Cortex of kidney (tissue), 1 donor: ENCODE measurements around the gene TLCD3B.

Experiments
- DNase-seq: peaks from one replicate; lab custom pipeline; 2025; lab: John Stamatoyannopoulos, UW

Gene TLCD3B, protein sequence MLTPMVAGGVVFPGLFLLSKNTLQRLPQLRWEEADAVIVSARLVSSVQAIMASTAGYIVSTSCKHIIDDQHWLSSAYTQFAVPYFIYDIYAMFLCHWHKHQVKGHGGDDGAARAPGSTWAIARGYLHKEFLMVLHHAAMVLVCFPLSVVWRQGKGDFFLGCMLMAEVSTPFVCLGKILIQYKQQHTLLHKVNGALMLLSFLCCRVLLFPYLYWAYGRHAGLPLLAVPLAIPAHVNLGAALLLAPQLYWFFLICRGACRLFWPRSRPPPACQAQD

GRCh38 chr16:30030841-30031413, at the start of gene TLCD3B:
Gene TLCD3B (minus strand): TSS chr16:30031271. CDS start chr16:30030527, 744 bp downstream.
- DNase-seq = no peak

GRCh38 chr16:30079480-30079879, 48.4 kb upstream of the TLCD3B start:
- DNase-seq = no peak

- DNase-seq = no peak
These were observed 47.7 kb upstream of the TLCD3B start for GRCh38 chr16:30078744-30079143.

DNA sequence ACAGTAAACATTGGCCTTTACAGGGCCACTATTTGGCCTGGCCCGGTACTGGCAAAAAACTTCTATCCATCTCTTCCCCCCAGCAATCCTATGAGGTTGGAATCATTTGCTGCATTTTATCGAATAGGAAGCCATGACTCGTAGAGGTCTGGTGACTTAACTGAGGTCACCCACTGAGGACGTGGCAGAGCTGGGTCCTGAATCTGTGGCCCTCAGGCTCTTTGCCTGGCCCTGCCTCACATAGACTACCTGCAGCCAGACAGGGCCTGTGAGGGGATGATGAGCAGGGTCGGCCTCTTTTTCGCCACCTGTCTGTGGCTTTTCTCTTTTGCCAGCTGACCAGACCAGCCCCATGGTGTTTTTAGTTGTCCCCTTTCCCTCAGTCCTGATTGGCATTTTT, 46.6 kb upstream of the TLCD3B start:
- DNase-seq = no peak

DNA sequence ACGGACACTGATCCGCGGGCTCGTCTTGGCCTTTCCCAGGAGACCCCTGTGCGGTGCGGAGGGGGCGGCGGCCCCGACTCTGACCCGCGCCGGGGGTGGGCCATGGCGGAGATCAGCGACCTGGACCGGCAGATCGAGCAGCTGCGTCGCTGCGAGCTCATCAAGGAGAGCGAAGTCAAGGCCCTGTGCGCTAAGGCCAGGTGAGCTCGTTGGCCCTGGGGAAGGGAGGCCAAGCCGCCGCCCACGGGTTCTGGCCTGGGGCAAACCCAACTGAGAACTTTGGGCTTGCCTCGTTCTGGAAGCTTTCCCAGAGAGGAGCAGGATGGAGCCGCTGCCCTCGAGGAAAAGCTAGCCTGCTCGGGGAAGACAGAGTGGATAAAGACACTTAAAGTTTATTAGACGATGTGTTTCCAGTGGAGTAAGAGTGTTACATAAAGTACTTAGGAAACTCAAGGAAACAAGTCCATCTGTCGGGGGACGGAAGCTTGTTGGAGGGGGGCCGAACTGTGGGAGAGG, 45.3 kb upstream of the TLCD3B start:
- no peak for DNase-seq

DNA sequence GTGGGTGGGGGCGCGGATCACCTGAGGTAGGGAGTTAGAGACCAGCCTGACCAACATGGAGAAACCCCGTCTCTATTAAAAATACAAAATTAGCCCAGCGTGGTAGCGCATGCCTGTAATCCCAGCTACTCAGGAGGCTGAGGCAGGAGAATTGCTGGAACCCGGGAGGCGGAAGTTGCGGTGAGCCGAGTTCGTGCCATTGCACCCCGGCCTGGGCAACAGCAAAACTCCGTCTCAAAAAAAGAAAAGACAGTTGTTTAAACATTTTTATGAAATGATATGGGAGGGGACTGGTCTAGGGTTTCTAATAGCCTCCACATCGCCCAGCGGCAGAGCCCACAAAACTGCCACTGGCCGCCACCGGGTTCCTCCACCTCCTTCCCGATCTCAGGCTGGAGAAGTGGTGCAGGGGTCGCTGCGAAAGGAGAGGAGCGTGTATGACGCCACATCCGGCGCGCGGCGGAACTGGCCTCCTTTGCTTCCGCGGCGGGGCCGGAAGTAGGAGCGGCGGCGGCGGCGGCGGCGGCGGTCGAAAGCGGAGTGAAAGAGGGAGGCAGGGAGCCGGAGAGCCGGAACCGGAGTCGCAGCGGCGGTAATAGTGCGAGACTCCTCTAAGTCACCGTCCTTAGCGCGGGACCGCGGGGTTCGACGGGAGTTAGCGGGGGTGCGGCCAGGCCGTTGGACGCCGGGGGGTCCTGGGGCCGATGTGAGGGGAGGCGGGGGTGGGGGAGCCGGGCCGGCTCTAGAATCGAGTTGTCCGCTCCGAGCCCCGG, 44.6 kb upstream of the TLCD3B start, which contains the start of gene PPP4C:
Gene PPP4C, plus strand, starts transcription at position 492 of the 773 bp plus-strand sequence. CDS start 384 bp downstream, outside the sequence.
- no peak for DNase-seq

DNA sequence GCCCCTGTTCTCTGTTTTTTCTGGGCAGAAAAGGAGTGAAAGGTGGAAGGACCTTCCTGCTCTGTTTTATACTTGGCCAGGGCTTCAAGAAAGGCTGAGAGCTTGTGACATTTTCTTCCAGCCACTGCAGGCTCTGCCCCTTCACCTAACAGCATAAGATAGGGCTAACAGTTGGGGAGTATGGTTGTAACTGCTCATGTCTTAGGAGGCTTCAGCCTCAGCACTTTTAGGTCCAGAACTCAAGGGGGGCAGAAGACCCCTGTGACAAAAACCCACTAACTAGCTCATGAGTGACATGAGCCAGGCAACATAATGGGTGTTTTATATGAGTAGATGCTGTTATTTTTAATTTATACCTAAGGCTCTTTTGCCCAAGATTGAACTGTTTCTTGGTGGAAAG, 39.4 kb upstream of the TLCD3B start:
- DNase-seq = no peak

GRCh38 chr16:30069611-30070462, 38.8 kb upstream of the TLCD3B start:
- no peak for DNase-seq

DNA sequence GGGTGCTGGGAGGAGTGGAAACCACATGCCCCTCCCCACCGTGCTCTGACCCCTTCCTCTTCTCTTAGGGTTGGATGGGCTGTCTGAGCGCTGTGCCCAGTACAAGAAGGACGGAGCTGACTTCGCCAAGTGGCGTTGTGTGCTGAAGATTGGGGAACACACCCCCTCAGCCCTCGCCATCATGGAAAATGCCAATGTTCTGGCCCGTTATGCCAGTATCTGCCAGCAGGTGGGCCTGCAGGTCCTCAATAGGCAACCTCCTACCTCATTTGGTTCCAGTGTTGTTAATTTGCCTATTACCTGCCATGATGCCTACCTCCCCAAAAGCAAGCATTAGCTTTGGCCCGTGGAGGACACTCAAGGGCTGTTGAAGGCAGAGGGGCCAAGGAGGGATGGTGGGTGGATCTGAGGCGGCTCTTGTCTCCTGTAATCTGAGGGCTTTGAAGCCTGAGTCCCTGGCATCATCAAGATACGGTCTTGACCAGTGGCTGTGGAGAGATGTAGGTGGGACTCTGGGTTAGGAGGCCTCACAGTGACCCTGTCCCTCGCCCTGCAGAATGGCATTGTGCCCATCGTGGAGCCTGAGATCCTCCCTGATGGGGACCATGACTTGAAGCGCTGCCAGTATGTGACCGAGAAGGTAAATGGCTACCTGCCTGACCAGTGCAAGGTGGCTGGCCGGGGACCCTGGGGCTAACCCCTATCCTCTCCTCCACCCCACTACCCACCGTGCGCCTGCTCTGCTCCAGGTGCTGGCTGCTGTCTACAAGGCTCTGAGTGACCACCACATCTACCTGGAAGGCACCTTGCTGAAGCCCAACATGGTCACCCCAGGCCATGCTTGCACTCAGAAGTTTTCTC, 37.9 kb upstream of the TLCD3B start:
- no peak for DNase-seq

DNA sequence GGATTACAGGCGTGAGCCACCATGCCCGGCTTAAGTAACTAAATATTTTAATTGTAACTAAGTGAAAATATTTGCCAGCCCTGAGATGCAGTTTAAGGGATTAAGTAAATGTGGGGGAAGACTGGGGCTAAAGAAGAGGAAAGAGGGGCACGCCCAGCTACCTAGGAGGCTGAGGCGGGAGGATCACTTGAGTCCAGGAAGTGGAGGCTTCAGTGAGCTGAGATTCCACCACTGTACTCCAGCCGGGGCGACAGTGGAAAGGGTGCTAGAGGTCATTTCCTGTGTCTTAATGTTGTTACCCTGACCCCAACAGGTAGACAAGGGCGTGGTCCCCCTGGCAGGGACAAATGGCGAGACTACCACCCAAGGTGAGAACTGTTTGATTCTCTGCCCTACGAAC, 37.3 kb upstream of the TLCD3B start:
- DNase-seq = no peak

- no peak for DNase-seq
These were observed 36.5 kb upstream of the TLCD3B start for GRCh38 chr16:30067584-30067916.

GRCh38 chr16:30066761-30067583, 35.9 kb upstream of the TLCD3B start:
- DNase-seq = no peak

DNA sequence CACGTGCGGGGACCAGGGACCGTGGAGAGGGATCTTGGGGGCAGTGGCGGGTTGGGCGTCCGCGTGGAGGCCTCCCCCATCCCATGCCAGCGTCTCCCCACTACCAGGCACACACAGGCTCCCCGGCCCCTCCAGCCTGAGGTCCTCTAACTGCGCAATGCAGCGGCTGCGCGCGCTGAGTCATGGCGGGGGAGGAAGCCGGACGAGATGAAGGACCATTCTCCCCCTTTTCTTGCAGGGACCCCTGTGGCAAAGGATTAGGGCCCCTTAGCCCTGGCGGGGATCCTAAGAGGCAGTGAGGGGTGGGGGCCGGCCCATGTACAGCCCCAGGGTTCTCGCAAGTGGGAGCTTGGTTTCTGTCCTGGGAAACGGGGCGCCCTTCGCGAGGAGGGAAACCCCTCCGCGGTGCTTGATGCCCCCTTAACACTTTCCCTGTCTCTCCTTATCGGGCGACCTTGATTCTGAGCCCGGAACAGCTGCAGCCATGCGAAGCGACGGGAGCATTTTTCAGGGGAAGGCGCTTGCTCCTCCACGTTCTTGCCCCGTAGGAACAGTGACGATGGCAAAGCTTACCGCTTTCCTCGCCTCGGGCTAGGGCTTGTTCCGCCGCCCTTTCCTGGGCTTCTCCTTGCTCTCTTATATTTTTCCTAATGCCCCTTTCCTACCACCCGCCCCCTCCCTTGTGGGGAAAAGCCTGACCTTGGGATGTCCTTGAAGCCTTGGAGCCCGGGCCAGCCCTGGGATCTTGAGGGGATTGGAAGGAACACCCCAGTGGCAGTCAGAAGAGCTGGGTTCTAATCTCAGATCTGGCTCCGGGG, 35.1 kb upstream of the TLCD3B start:
- no peak for DNase-seq

GRCh38 chr16:30065102-30065942, 34.3 kb upstream of the TLCD3B start, which contains the start of gene ALDOA:
Gene ALDOA (plus strand): TSS chr16:30065760. CDS start chr16:30066898, 1,138 bp downstream.
- DNase-seq = peak; percentile 83

DNA sequence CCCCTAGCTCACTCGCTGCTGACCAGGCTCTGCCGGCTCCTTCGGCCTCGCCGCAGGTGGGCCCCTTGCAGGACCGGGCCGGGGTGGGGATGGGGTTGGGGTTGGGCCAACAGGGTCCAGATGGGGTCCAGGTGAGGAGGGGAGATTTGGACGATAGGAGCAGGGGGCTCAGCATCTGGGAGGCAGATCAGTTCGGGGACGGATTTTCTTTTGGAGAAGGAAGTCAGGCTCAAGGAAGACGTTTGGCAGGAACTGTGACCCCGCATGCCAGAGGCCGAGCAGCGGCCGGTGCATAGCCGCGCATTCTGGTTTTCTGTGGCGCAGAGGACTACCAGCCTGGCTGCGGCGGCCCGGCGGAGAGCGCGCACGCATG, 33.6 kb upstream of the TLCD3B start:
- no peak for DNase-seq

- DNase-seq = no peak
These were observed 33.0 kb upstream of the TLCD3B start for GRCh38 chr16:30063893-30064728.

DNA sequence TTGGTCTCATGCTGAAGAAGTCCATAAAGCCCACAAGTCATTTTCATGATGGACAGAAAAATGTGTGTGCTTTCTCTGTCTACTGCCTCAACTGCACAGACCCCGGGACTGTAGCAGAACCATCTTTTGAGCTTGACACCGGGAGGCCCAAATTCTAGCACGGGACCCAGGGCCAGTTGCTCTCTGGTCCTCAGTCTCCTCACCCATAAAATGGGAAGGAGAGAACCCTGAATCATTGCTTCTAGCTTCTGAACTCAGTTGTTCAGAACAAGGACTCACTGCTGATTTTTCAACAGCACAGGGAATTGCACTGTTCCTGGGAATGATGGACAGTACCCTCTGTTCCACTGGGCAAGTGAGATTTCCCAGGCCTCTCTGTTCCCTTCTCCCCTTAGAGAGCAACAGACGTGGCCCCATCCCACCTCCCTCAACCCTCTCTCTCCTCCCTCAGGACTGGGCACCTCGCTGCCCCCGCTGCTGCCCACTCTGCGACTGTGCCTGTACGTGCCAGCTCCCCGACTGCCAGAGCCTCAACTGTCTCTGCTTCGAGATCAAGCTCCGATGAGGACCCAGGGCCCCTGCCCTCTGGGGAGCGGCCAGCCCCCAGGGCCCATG, 32.3 kb upstream of the TLCD3B start:
- no peak for DNase-seq
